ENCODE results near the gene AJUBA. TPM values are rescaled to one million over a fixed set of nuclear protein-coding genes. Genes with fewer than 3 reads are reported as not detected.
A peak's percentile ranks its signal among the peaks of the same experiment; 100 is the strongest.

Gene AJUBA
- total and polyA plus RNA-seq, 2 of the 8 experiments (the other 6 are each of a cell fraction or from before 2014, with no cell fraction given): 33.1 to 46.0 TPM

DNA sequence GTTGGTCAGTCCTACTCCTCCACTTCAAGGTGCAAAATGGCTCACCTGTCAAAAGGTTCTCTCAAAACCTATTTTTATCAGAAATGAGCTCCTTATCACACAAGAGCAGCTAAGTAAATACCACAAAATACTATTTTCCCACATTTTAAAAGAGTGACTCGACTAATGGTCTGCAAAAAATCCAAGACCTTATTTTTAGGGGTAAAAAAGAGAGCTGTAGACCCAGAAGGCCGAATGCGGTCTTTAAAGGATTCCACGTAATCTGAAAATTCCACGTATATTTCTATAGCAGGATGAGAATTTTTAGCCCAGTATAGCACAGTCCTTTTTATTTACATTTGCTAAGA, 23.8 kb upstream of the AJUBA start:
- H2BK20ac ChIP-seq (ENCODE audit: low read length): no peak overlapping the region
- H3K23me2 ChIP-seq (ENCODE audit: low read depth, low read length): peaks cover 6% of the 10 kb centered on the region
- FAIRE-seq: no peak
- no peak overlapping the region for H3K18ac ChIP-seq (ENCODE audit: extremely low read depth, low read length)
- no peak overlapping the region for H4K91ac ChIP-seq (replicated peaks; ENCODE audit: insufficient read length, low read length)
- peaks cover 4 to 7% (median 6%) of the 10 kb centered on the region in 4 experiments; a peak in 4 of 7 replicates for H3K4me1 ChIP-seq (replicated peaks in 1 of 4; ENCODE audit: control insufficient read depth in 3 of 4, insufficient read depth in 4 of 4, low read length in 3 of 4)
- no peaks in the 10 kb centered on the region for H3K36me3 ChIP-seq (ENCODE audit: control insufficient read depth in 2 of 4, insufficient read depth in 4 of 4, low read length in 3 of 4)
- DNase-seq (ENCODE audit: low read depth in 1 of 2, low spot score in 2 of 2): no peak
- no peak overlapping the region for H3K14ac ChIP-seq (ENCODE audit: insufficient read length)
- H3K4me2 ChIP-seq (ENCODE audit: insufficient read depth in 1 of 2, low read depth in 2 of 2, low read length in 2 of 2): peak overlapping the region; percentile 80 to 82
- no peaks in the 10 kb centered on the region for H4K20me1 ChIP-seq (replicated peaks in 1 of 2; ENCODE audit: control insufficient read depth in 1 of 2, insufficient read depth in 2 of 2, low read length in 2 of 2)
- no peak overlapping the region for H2BK120ac ChIP-seq (replicated peaks; ENCODE audit: low read depth, low read length)
- no peaks in the 10 kb centered on the region for H3K79me2 ChIP-seq (ENCODE audit: control insufficient read depth in 1 of 2, insufficient read depth in 2 of 2, low read length in 2 of 2)
- ChIA-PET CTCF (ENCODE audit: partially characterized antibody) (interaction anchor here (0.6 to 4.1 kb wide), 17 partner anchors 10 to 231 kb away, joined by 3 to 60 read pairs (median 6); partner anchors contain the start of genes AJUBA, PSMB11 and PSMB5), POLR2A (ENCODE audit: partially characterized antibody) (interaction anchor here (1.0 to 4.1 kb wide), 24 partner anchors 10 to 244 kb away, joined by 3 to 99 read pairs (median 8); partner anchors contain the start of genes ACIN1, AJUBA, C14orf119 and HAUS4)
- H2BK12ac ChIP-seq (ENCODE audit: low read depth, low read length): no peak overlapping the region
- H3K79me1 ChIP-seq (ENCODE audit: low read depth, low read length): no peaks in the 10 kb centered on the region
- 74% methylated on average over 5 of the region's 5 CpGs; no CpG with 5 or more reads in 1 of the 2 experiments for WGBS, 2 experiments (ENCODE audit: extremely low coverage in 1 of 2, insufficient coverage in 1 of 2, insufficient read length in 1 of 2, insufficient replicate concordance in 2 of 2, low coverage in 1 of 2, low lambda C conversion rate in 2 of 2, missing lambda C conversion rate in 1 of 2)
- H3K9ac ChIP-seq (replicated peaks in 1 of 4; ENCODE audit: extremely low read depth in 1 of 4, low read depth in 3 of 4, low read length in 3 of 4): peak overlapping the region in 2 of 4 experiments; percentile 92 to 95; a peak in 4 of 7 replicates
- no peak overlapping the region for H2AFZ ChIP-seq (ENCODE audit: low read length)
- H2AK5ac ChIP-seq (ENCODE audit: low read depth, low read length): no peak overlapping the region
- H2BK15ac ChIP-seq (ENCODE audit: low read length): no peak overlapping the region
- H3K9me3 ChIP-seq (ENCODE audit: insufficient read depth in 2 of 2, low read depth in 1 of 2, low read length in 1 of 2): no peaks in the 10 kb centered on the region
- H4K5ac ChIP-seq (ENCODE audit: insufficient read length, low read depth, low read length): no peak overlapping the region
- no peak overlapping the region for H3K23ac ChIP-seq (ENCODE audit: insufficient read length)
- no peak overlapping the region for H4K8ac ChIP-seq (ENCODE audit: extremely low read depth, insufficient read depth, low read length)
- no peak overlapping the region; the same call in 1 of the 2 replicates for H2BK5ac ChIP-seq (ENCODE audit: low read depth, low read length)
- no peak overlapping the region for H3K4ac ChIP-seq (replicated peaks; ENCODE audit: insufficient read length, low read depth, low read length)
- H3K27ac ChIP-seq (ENCODE audit: low read depth, low read length): no peak overlapping the region
- no peak overlapping the region for H3K56ac ChIP-seq (replicated peaks; ENCODE audit: insufficient read length, low read depth, low read length)
- peak overlapping the region; percentile 73 to 85 (median 76) for H3K4me3 ChIP-seq (ENCODE audit: extremely low read depth in 1 of 4, insufficient read depth in 2 of 4, low read depth in 3 of 4, low read length in 4 of 4)
- no peaks in the 10 kb centered on the region for H3K27me3 ChIP-seq (replicated peaks in 1 of 4; ENCODE audit: control insufficient read depth in 3 of 4, extremely low read depth in 1 of 4, insufficient read depth in 3 of 4, low read length in 3 of 4)
- TF ChIP-seq, protein P1, sequence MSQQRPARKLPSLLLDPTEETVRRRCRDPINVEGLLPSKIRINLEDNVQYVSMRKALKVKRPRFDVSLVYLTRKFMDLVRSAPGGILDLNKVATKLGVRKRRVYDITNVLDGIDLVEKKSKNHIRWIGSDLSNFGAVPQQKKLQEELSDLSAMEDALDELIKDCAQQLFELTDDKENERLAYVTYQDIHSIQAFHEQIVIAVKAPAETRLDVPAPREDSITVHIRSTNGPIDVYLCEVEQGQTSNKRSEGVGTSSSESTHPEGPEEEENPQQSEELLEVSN (IDR thresholded peaks at IDR 0.05): no peak
- TF ChIP-seq, protein P2, sequence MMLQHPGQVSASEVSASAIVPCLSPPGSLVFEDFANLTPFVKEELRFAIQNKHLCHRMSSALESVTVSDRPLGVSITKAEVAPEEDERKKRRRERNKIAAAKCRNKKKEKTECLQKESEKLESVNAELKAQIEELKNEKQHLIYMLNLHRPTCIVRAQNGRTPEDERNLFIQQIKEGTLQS (IDR thresholded peaks at IDR 0.05; ENCODE audit: insufficient read depth, low read depth, low read length): no peak
- TF ChIP-seq CHD1 (IDR thresholded peaks at IDR 0.05; ENCODE audit: low read depth, low read length) (no peak), FOSL1 (IDR thresholded peaks at IDR 0.05; ENCODE audit: insufficient read depth, low read depth, low read length) (no peak), TBP (IDR thresholded peaks at IDR 0.05; ENCODE audit: low read depth, low read length) (no peak), ASH2L (IDR thresholded peaks at IDR 0.05; ENCODE audit: low read length) (no peak), RNF2 (IDR thresholded peaks at IDR 0.05; ENCODE audit: borderline replicate concordance, low read depth, low read length, missing control alignments, poor library complexity, severe bottlenecking) (no peak), PHF8 (conservative IDR thresholded peaks at IDR 0.05; ENCODE audit: low read depth, low read length) (no peak), KDM4A (IDR thresholded peaks at IDR 0.05; ENCODE audit: low read depth, low read length, severe bottlenecking) (no peak)
- TF ChIP-seq, protein P3, sequence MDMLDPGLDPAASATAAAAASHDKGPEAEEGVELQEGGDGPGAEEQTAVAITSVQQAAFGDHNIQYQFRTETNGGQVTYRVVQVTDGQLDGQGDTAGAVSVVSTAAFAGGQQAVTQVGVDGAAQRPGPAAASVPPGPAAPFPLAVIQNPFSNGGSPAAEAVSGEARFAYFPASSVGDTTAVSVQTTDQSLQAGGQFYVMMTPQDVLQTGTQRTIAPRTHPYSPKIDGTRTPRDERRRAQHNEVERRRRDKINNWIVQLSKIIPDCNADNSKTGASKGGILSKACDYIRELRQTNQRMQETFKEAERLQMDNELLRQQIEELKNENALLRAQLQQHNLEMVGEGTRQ (IDR thresholded peaks at IDR 0.05; ENCODE audit: low read length): no peak
